Aorta (tissue), 5 donors: ENCODE measurements around the gene DHRS4L2. TPM values are rescaled to one million over a fixed set of nuclear protein-coding genes. Genes with fewer than 3 reads are reported as not detected.
"Not testable (repeated sequence)": the region's sequence is repeated elsewhere in the genome, so short reads cannot be mapped to it uniquely, and the experiment has no call there.

ENCODE experiments used
- ATAC-seq: fragments of 200-7000 bp; cut with Tn5 transposase; one replicate; pipeline ENCODE4 v1.9.1; 2022; ENCODE audit warnings: moderate library complexity; ENCODE audit not compliant: low FRiP score
- DNase-seq, 2 donors: peaks; one replicate each; pipeline ENCODE4 v3.0.0-alpha.2; 2020
- H3K27ac ChIP-seq, 2 donors: one replicate each; pipeline ENCODE4 v1.5.1; 2013; ENCODE audit warnings: low read length in 2 of 2, mild to moderate bottlenecking in 2 of 2, moderate library complexity in 2 of 2, control low read depth in 1 of 2, inconsistent platforms in 1 of 2, low read depth in 1 of 2
- H3K27me3 ChIP-seq, 2 donors: one replicate each; pipeline ENCODE4 v1.6.1; 2013; ENCODE audit warnings: control low read depth in 1 of 2, low read length in 1 of 2, mild to moderate bottlenecking in 1 of 2, moderate library complexity in 1 of 2; ENCODE audit not compliant: insufficient read depth in 2 of 2, control insufficient read depth in 1 of 2
- H3K36me3 ChIP-seq, 2 donors: one replicate each; pipeline ENCODE4 v1.6.1; 2013; ENCODE audit warnings: control low read depth in 1 of 2, low read length in 1 of 2, mild to moderate bottlenecking in 1 of 2; ENCODE audit not compliant: insufficient read depth in 2 of 2, control insufficient read depth in 1 of 2
- H3K4me1 ChIP-seq, 2 donors: one replicate each; pipeline ENCODE4 v1.6.1; 2013; ENCODE audit warnings: low read length in 2 of 2, control low read depth in 1 of 2, mild to moderate bottlenecking in 1 of 2, moderate library complexity in 1 of 2; ENCODE audit not compliant: insufficient read depth in 2 of 2, control insufficient read depth in 1 of 2
- H3K4me3 ChIP-seq, 2 donors: one replicate each; pipeline ENCODE4 v1.5.1; 2013; ENCODE audit warnings: low read length in 2 of 2, control low read depth in 1 of 2, mild to moderate bottlenecking in 1 of 2
- H3K9me3 ChIP-seq: one replicate; pipeline ENCODE4 v1.6.1; 2013; ENCODE audit warnings: mild to moderate bottlenecking, low read length; ENCODE audit not compliant: control insufficient read depth
- WGBS, 2 donors: extraction: QIAGEN DNeasy Blood & Tissue Kit; methylation state at CpG; one replicate each; pipeline ENCODE4 v1.1.7; 2013; 5-methylcytosine and 5-hydroxymethylcytosine counted together
- intact Hi-C, 2 donors: fragments of 100-400 bp; cut with DNase I; formaldehyde crosslinking; loops; one replicate each; pipeline versions ENCODE4 v1.14.2 to v1.15.0; 2022
- polyA plus RNA-seq, 2 donors: library from polyadenylated mRNA; stranded (reverse); fragments of 200-250 nt; gene quantifications; one replicate each; pipeline ENCODE4 v1.2.3, GENCODE V29; 2013
- total RNA-seq, 2 donors: library from RNA; stranded (reverse); fragmentation: NEBNext Ultra II Directional; extraction: Animal tissue kit (Norgen Biotek cat#: 25700); gene quantifications; one replicate each; pipeline ENCODE4 v1.2.1, GENCODE V29; 2021
- donor health status: healthy with polysubstance abuse.
- donor health status: Bipolar disorder and iron deficiency.
- donor health status: DM: no; HTN: no; CAD: no.
- donor health status: DM: no; HTN: no; CAD: no.
- donor health status: DM: yes; HTN: yes; CAD: no.

The DHRS4L2 gene
- total and polyA plus RNA-seq, 4 donors = 15.1 to 44.3 (median 19.9) TPM

DNA sequence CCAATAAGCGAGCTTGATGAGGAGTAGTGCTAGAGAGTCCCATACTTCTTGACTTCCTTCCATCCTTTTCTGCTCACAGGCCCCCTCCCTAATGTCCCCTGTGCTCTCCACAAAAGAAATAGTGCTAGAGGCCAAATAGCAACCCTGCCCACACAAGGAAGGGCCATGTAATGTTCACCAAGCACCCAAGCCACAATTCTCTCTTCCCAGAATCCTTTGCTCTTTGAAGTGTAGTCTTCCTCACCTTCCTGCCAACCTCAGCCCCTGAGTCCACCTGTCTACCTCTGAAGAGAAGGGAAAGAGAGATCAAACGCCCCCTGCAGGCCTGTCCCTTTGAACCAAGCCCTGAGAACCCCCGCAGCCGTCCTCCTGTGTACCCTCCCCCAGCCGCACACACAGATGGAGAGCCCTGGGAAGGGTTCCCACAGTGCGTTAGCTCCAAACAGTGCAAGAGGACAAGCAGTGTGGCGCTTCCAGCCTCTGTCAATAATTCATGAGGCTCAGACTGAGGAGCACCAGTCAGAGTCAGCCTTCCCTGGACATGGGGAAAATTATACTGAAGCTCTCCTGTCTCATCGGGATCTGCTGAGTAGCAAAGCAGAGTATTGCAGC lies 37.0 kb upstream of the DHRS4L2 start:
- DNase-seq (no peak), ATAC-seq (no peak)
- Histone ChIP-seq H3K36me3 (no peaks in the 10 kb centered on the region), H3K4me1 (no peaks in the 10 kb centered on the region), H3K27me3 (no peaks in the 10 kb centered on the region), H3K4me3 (no peak overlapping the region), H3K27ac (no peak overlapping the region), H3K9me3 (peaks cover 1% of the 10 kb centered on the region)
- intact Hi-C loops = loop anchor here in 1 of 2 donors (5.0 to 10.0 kb wide), 2 partner anchors 57 to 224 kb away; no protein-coding TSS in a partner anchor
- 67 to 75% methylated on average over 8 of the region's 8 CpGs for WGBS, 2 donors

DNA sequence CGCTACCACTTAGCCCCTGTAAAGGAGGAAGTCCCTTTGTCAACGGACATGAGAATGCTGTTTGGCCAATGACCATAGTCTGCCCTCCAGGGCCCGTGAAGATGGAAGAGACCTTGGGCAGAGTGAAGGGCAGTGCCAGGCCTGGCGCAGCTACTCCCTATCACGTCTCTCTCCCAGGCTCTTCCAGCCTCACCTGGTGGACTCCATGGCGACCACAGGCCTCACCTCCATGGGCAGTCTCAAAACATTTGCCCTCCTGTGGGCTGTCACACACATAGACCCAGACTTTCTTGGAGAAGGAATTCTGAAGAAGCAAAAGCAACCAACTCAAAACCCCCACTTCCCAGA lies 35.6 kb upstream of the DHRS4L2 start:
- not testable (repeated sequence) for ATAC-seq, H3K4me1 ChIP-seq, H3K27ac ChIP-seq, H3K27me3 ChIP-seq, H3K36me3 ChIP-seq, DNase-seq, H3K9me3 ChIP-seq
- intact Hi-C loops = loop anchor here in 1 of 2 donors (5.0 to 10.0 kb wide), 2 partner anchors 58 to 226 kb away; no protein-coding TSS in a partner anchor
- 46 to 53% methylated on average over 6 of the region's 6 CpGs for WGBS, 2 donors
- peak overlapping the region; percentile 59 to 73 for H3K4me3 ChIP-seq

DNA sequence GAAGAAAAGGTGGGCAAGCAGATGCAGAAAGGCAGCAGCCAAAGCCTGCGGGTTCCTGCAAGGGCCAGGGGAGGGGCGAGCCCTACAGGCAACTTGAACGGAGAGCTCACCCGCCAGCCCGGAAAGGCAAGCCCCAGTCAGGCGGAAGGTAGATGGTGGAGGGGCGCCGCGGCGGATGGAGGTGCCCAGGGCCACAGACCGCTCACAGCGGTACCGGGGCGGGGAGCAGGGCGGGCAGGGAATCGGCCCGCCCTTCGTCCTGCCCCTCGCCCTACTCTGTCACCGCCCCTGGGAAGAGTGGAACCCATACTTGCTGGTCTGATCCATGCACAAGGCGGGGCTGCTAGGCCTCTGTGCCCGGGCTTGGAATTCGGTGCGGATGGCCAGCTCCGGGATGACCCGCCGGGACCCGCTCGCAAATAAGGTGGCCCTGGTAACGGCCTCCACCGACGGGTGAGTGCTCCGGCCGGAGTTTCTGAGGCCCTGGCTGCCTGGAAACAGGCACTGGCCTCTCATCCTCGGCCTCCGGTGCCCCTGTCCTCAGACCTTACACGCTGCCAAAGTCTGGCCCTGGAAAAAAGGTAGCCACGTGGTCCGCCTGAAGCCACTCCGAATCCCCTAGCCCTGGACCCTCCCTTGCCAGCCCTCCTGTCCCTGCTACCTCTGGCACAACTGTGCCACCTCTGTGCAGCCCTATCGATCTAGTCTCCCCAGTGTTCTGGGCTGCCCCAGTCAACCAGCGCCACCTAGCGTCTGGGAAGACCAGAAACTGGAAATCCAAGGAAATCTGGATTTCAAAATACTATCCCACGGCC lies 35.1 kb upstream of the DHRS4L2 start, which contains the start of gene DHRS4:
Gene DHRS4 (plus strand): TSS at position 307 of the 815 bp plus-strand sequence. CDS start 19 bp downstream, at position 326.
- Histone ChIP-seq H3K4me1 (no peaks in the 10 kb centered on the region), H3K4me3 (peak within 1 kb of the TSS; percentile 59 to 73), H3K27me3 (no peaks in the 10 kb centered on the region), H3K36me3 (no peaks in the 10 kb centered on the region), H3K27ac (peak within 1 kb of the TSS in 1 of 2 donors; percentile 82), H3K9me3 (peaks cover 1% of the 10 kb centered on the region)
- DNase-seq (peak; percentile 89 to 94), ATAC-seq (peak; percentile 99)
- WGBS, 2 donors = 0% methylated on average over 39 to 44 of the region's 44 CpGs
- intact Hi-C loops = loop anchor here in 1 of 2 donors (5.0 to 10.0 kb wide), 2 partner anchors 59 to 226 kb away; no protein-coding TSS in a partner anchor

DNA sequence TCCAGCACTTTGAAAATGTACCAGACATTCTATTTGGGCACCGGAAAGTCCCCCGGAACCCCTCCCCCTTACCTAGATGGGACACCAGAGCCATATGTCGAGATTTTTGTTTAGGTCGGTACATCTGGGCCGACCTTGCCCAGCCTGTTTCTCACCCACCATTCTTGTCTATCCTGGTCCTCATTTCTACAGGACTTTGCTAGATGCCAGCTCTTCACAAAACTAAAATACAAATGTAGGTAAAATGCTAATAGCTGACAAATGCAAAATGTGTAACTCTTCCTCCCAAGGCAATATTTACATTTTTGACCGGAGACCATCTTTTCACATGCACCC lies 34.5 kb upstream of the DHRS4L2 start:
- WGBS, 2 donors = 4 to 9% methylated on average over 6 of the region's 6 CpGs
- not testable (repeated sequence) for H3K9me3 ChIP-seq, H3K27me3 ChIP-seq, ATAC-seq, H3K4me1 ChIP-seq, H3K36me3 ChIP-seq, DNase-seq
- H3K4me3 ChIP-seq = peak overlapping the region in 1 of 2 donors; percentile 59
- intact Hi-C loops = loop anchor here in 1 of 2 donors (5.0 to 10.0 kb wide), 2 partner anchors 59 to 227 kb away; no protein-coding TSS in a partner anchor
- H3K27ac ChIP-seq = peak overlapping the region in 1 of 2 donors; percentile 48

DNA sequence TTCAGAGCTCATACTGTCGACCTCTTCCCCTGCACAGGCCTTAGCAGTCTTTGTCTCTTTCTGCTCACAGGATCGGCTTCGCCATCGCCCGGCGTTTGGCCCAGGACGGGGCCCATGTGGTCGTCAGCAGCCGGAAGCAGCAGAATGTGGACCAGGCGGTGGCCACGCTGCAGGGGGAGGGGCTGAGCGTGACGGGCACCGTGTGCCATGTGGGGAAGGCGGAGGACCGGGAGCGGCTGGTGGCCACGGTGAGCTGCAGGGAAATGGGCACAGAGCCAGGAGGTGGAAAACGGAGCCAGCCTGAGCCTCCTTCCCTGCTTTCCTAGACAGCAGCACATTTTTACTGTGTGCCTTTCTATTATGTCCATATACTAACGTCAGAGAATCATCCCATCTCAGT lies 33.8 kb upstream of the DHRS4L2 start:
- intact Hi-C loops = loop anchor here in 1 of 2 donors (5.0 to 10.0 kb wide), 2 partner anchors 60 to 228 kb away; no protein-coding TSS in a partner anchor
- H3K27ac ChIP-seq, H3K27me3 ChIP-seq, ATAC-seq, H3K36me3 ChIP-seq, H3K4me3 ChIP-seq, H3K9me3 ChIP-seq, H3K4me1 ChIP-seq: not testable (repeated sequence)
- 14 to 23% methylated on average over 13 to 20 of the region's 20 CpGs for WGBS, 2 donors
- peak; percentile 63 to 80 for DNase-seq

DNA sequence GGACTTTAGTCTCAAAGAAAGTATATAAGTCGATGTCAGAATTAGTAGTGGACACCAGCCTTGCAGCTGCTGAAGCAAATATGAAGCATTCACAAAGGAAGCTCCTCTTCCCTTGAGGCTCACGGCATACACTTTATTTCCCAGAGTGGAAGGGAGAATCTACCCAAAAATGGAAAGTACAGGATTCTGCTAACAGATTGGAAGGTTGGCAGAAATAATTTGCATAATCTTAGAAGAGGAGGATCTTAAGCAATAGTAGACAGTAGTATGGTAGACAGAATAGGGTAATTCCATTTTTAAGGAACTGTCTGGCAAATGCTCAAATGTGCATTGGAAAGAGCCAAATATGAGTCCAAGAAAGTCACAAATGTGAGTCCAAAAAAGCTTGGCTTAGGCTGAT lies 32.9 kb upstream of the DHRS4L2 start:
- not testable (repeated sequence) for H3K27me3 ChIP-seq, ATAC-seq, H3K4me1 ChIP-seq, H3K36me3 ChIP-seq, H3K27ac ChIP-seq, H3K4me3 ChIP-seq, DNase-seq, H3K9me3 ChIP-seq
- WGBS, 2 donors = 94 to 96% methylated on average over 2 of the region's 2 CpGs
- intact Hi-C loops = loop anchor here in 1 of 2 donors (10.0 kb wide), 1 partner anchor 61 kb away; no protein-coding TSS in a partner anchor

DNA sequence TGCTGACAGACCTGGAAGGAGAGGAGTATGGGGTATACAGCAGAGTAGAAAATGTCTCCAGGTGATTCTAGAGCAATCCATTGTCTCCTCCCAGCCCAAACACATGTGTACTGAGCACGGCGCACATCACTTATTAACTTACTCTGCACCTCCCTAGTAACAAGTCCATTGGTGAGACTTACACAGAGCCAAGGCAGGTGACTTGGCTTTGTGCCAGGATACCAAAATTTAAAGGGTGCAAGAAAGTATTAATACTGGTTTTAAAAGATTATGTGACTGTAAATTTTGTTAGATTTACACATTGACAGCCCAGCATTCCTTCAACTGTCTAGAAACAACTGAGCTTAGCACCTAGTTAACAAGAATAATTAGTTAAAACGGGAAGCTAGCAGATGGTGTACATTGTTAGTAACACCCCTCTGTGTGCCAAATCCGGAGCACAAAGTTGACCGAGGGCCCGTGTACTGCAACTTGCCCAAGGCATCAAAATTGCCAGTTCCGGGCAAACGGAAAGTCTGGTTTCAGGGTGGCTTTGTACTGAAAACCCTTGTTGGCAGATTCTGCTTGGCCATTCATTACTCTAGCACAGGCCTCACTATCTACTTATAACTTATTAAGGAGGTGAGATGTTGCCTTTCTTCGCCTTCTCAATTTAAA lies 30.7 kb upstream of the DHRS4L2 start:
- not testable (repeated sequence) for H3K4me1 ChIP-seq, DNase-seq, H3K27ac ChIP-seq, ATAC-seq, H3K9me3 ChIP-seq, H3K36me3 ChIP-seq, H3K4me3 ChIP-seq, H3K27me3 ChIP-seq
- WGBS, 2 donors = 87 to 93% methylated on average over 9 of the region's 9 CpGs
- intact Hi-C loops = loop anchor here in 1 of 2 donors (10.0 kb wide), 1 partner anchor 63 kb away; no protein-coding TSS in a partner anchor

DNA sequence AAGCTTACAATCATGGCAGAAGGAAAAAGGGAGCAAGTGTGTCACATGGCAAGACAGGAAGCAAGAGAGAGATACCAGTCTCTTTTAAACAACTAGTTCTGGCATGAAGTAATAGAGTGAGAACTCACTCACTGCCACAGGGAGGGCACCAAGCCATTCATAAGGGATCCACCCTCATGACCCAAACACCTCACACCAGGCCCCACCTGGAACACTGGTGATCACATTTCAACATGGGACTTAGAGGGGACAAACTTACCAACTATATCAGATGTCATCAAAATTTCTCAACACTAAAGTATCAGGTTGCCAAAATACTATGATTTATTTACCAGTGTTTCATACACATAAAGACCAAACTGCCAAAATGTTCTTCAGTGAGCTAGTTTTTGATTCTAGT lies 27.8 kb upstream of the DHRS4L2 start:
- H3K27me3 ChIP-seq, ATAC-seq, intact Hi-C loops: not testable (repeated sequence)

More for the DNA sequence above, 27.8 kb upstream of the DHRS4L2 start:
- DNase-seq, H3K4me3 ChIP-seq, H3K27ac ChIP-seq, H3K36me3 ChIP-seq, H3K9me3 ChIP-seq, H3K4me1 ChIP-seq: not testable (repeated sequence)
